Tibial nerve (tissue), 4 donors: ENCODE results near the gene NEURL2. TPM values are rescaled to one million over a fixed set of nuclear protein-coding genes. Genes with fewer than 3 reads are reported as not detected.

Experiments used
- DNase-seq, 2 donors: peaks; one replicate each; pipeline ENCODE4 v3.0.0-alpha.2; 2019; ENCODE audit warnings: low spot score in 2 of 2
- H3K27ac ChIP-seq, 4 donors: fragments of 200-600 bp; sonication (generic) in 3 of 4; one replicate each; pipeline ENCODE4 v1.5.1; 2017 to 2019; ENCODE audit warnings: mild to moderate bottlenecking in 1 of 4
- H3K27me3 ChIP-seq, 2 donors: fragments of 200-600 bp; sonication (generic) in 1 of 2; one replicate each; pipeline versions ENCODE4 v1.5.1 to v1.6.0; 2017 to 2019
- H3K36me3 ChIP-seq, 3 donors: fragments of 200-600 bp; sonication (generic); one replicate each; pipeline ENCODE4 v1.5.1; 2018 to 2019
- H3K4me1 ChIP-seq, 4 donors: fragments of 200-600 bp; sonication (generic) in 3 of 4; one replicate each; pipeline ENCODE4 v1.5.1; 2017 to 2019
- H3K4me3 ChIP-seq, 4 donors: fragments of 200-600 bp; sonication (generic) in 3 of 4; one replicate each; pipeline ENCODE4 v1.5.1; 2017 to 2019; ENCODE audit warnings: mild to moderate bottlenecking in 1 of 4, moderate library complexity in 1 of 4
- H3K9me3 ChIP-seq, 4 donors: fragments of 200-600 bp; sonication (generic) in 3 of 4; one replicate each; pipeline ENCODE4 v1.5.1; 2017 to 2019
- CTCF ChIP-seq, 5 experiments: fragments of 200-600 bp in 3 of 5; fragments of 450-650 bp in 2 of 5; sonication (generic) in 3 of 5; IDR thresholded peaks; one replicate each; pipeline ENCODE4 v1.5.1; 2016 to 2019; ENCODE audit warnings: antibody characterized with exemption in 5 of 5, mild to moderate bottlenecking in 3 of 5, moderate library complexity in 2 of 5
- EP300 ChIP-seq, 2 donors: sonication (generic); formaldehyde crosslinking; IDR thresholded peaks; one replicate each; pipeline ENCODE4 v1.6.1; 2017; ENCODE audit warnings: antibody characterized with exemption in 2 of 2, mild to moderate bottlenecking in 1 of 2
- POLR2A ChIP-seq, 2 donors: fragments of 450-650 bp; IDR thresholded peaks; one replicate each; pipeline ENCODE4 v1.6.1; 2017; ENCODE audit warnings: antibody characterized with exemption in 2 of 2, mild to moderate bottlenecking in 2 of 2, moderate library complexity in 2 of 2
- whole genome bisulfite sequencing, 2 donors: methylation state at CpG; one replicate each; pipeline ENCODE4 v1.1.5; 2018; 5-methylcytosine and 5-hydroxymethylcytosine counted together
- total RNA-seq, 4 donors: library from RNA; depleted of rRNA; stranded (reverse); fragments of >200 nt; gene quantifications; one replicate each; pipeline ENCODE4 v1.1.0, GENCODE V29; 2016

The NEURL2 gene
- total RNA-seq, 4 donors from 2014 or later: 7.7 to 42.9 (median 15.6) TPM

GRCh38 chr20:45899046-45899835 is 8.2 kb upstream of the NEURL2 start:
- Histone ChIP-seq H3K4me1 (no peaks in the 10 kb centered on the region), H3K36me3 (peaks cover 0 to 99% (median 23%) of the 10 kb centered on the region in 3 donors)

GRCh38 chr20:45898285-45898684 is 7.3 kb upstream of the NEURL2 start:
- TF ChIP-seq POLR2A (IDR thresholded peaks at IDR 0.05) (no peak), CTCF (IDR thresholded peaks at IDR 0.05) (no peak), EP300 (IDR thresholded peaks at IDR 0.05) (no peak)
- WGBS, 2 donors: 70 to 73% methylated on average over 10 to 12 of the region's 12 CpGs
- H3K36me3 ChIP-seq: peaks cover 0 to 99% (median 31%) of the 10 kb centered on the region in 3 donors
- no peaks in the 10 kb centered on the region for H3K9me3 ChIP-seq
- no peak for DNase-seq
- no peaks in the 10 kb centered on the region for H3K27me3 ChIP-seq
- no peak overlapping the region for H3K4me3 ChIP-seq
- no peak overlapping the region for H3K27ac ChIP-seq
- no peaks in the 10 kb centered on the region for H3K4me1 ChIP-seq

More at GRCh38 chr20:45899046-45899835, 8.2 kb upstream of the NEURL2 start:
- no peak for DNase-seq
- no peak overlapping the region for H3K4me3 ChIP-seq
- WGBS, 2 donors: 87 to 88% methylated on average over 13 of the region's 13 CpGs
- TF ChIP-seq CTCF (IDR thresholded peaks at IDR 0.05) (no peak), EP300 (IDR thresholded peaks at IDR 0.05) (no peak), POLR2A (IDR thresholded peaks at IDR 0.05) (no peak)
- no peak overlapping the region for H3K27ac ChIP-seq
- no peaks in the 10 kb centered on the region for H3K9me3 ChIP-seq
- H3K27me3 ChIP-seq: no peaks in the 10 kb centered on the region

- TF ChIP-seq POLR2A (IDR thresholded peaks at IDR 0.05): no peak
- TF ChIP-seq CTCF (IDR thresholded peaks at IDR 0.05): no peak
- TF ChIP-seq EP300 (IDR thresholded peaks at IDR 0.05): no peak
- Histone ChIP-seq H3K27me3 (no peaks in the 10 kb centered on the region), H3K4me1 (peaks cover 0 to 4% (median 2%) of the 10 kb centered on the region in 4 donors), H3K27ac (no peak overlapping the region), H3K4me3 (no peak overlapping the region), H3K36me3 (peaks cover 0 to 99% (median 31%) of the 10 kb centered on the region in 3 donors), H3K9me3 (no peaks in the 10 kb centered on the region)
- no peak for DNase-seq
- WGBS, 2 donors: 90 to 94% methylated on average over 6 to 7 of the region's 7 CpGs
Observed at GRCh38 chr20:45897692-45898091, 6.7 kb upstream of the NEURL2 start.

- TF ChIP-seq EP300 (IDR thresholded peaks at IDR 0.05) (no peak), CTCF (IDR thresholded peaks at IDR 0.05) (no peak), POLR2A (IDR thresholded peaks at IDR 0.05) (no peak)
- no peak overlapping the region for H3K27ac ChIP-seq
- H3K36me3 ChIP-seq: peaks cover 0 to 99% (median 31%) of the 10 kb centered on the region in 3 donors
- no peaks in the 10 kb centered on the region for H3K9me3 ChIP-seq
- H3K27me3 ChIP-seq: no peaks in the 10 kb centered on the region
- peaks cover 0 to 8% (median 4%) of the 10 kb centered on the region in 4 donors for H3K4me1 ChIP-seq
- H3K4me3 ChIP-seq: no peak overlapping the region
- no peak for DNase-seq
- 64 to 72% methylated on average over 2 of the region's 2 CpGs for WGBS, 2 donors
Observed at GRCh38 chr20:45897289-45897688, 6.3 kb upstream of the NEURL2 start.

- Histone ChIP-seq H3K27ac (no peak overlapping the region), H3K27me3 (no peaks in the 10 kb centered on the region), H3K4me3 (no peak overlapping the region), H3K9me3 (no peaks in the 10 kb centered on the region), H3K36me3 (peaks cover 0 to 95% (median 31%) of the 10 kb centered on the region in 3 donors), H3K4me1 (peaks cover 0 to 14% (median 10%) of the 10 kb centered on the region in 4 donors)
- DNase-seq: no peak
- TF ChIP-seq POLR2A (IDR thresholded peaks at IDR 0.05) (no peak), EP300 (IDR thresholded peaks at IDR 0.05) (no peak), CTCF (IDR thresholded peaks at IDR 0.05) (no peak)
- 93 to 95% methylated on average over 12 to 14 of the region's 14 CpGs for WGBS, 2 donors
Observed at GRCh38 chr20:45896641-45897161, 5.7 kb upstream of the NEURL2 start.
